Ishikawa (cell line): ENCODE measurements around the gene NOG.

Experiments
- CEBPB ChIP-seq: IDR thresholded peaks from 2 replicates; pipeline ENCODE4 v1.6.1; 2012
- CREB1 ChIP-seq: IDR thresholded peaks from 2 replicates; pipeline ENCODE4 v1.6.1; 2012; ENCODE audit warnings: low read depth
- EGR1 ChIP-seq: IDR thresholded peaks from 2 replicates; pipeline ENCODE4 v1.6.1; 2012
- EP300 ChIP-seq: IDR thresholded peaks from 2 replicates; pipeline ENCODE4 v1.6.1; 2012; ENCODE audit warnings: borderline replicate concordance
- FOXM1 ChIP-seq: IDR thresholded peaks from 2 replicates; pipeline ENCODE4 v1.6.1; 2012; ENCODE audit warnings: low read depth, borderline replicate concordance
- MAX ChIP-seq: IDR thresholded peaks from 2 replicates; pipeline ENCODE4 v1.6.1; 2012
- NFIC ChIP-seq: IDR thresholded peaks from 2 replicates; pipeline ENCODE4 v1.6.1; 2012
- RAD21 ChIP-seq: IDR thresholded peaks from 2 replicates; pipeline ENCODE4 v1.6.1; 2012; ENCODE audit warnings: low read depth
- REST ChIP-seq: IDR thresholded peaks from 2 replicates; pipeline ENCODE4 v1.6.1; 2012; ENCODE audit warnings: low read depth, mild to moderate bottlenecking
- TAF1 ChIP-seq: IDR thresholded peaks from 2 replicates; pipeline ENCODE4 v1.6.1; 2012; ENCODE audit warnings: low read depth, mild to moderate bottlenecking
- TCF12 ChIP-seq: IDR thresholded peaks from 2 replicates; pipeline ENCODE4 v1.6.1; 2012; ENCODE audit warnings: low read depth
- TEAD4 ChIP-seq: IDR thresholded peaks from 2 replicates; pipeline ENCODE4 v1.6.1; 2012
- USF1 ChIP-seq: IDR thresholded peaks from 2 replicates; pipeline ENCODE4 v1.6.1; 2012
- YY1 ChIP-seq: IDR thresholded peaks from 2 replicates; pipeline ENCODE4 v1.6.1; 2012; ENCODE audit warnings: low read depth
- ZBTB7A ChIP-seq: IDR thresholded peaks from 2 replicates; pipeline ENCODE4 v1.6.1; 2012; ENCODE audit warnings: low read depth

The NOG gene

GRCh38 chr17:56593646-56594319 is at the start of gene NOG:
TSS of gene NOG (plus strand) at chr17:56593699. CDS start at chr17:56594224, 525 bp downstream.
- peak; percentile 20; the same call in 1 of the 2 replicates for TF ChIP-seq MAX
- TF ChIP-seq NFIC: no peak

- TF ChIP-seq TCF12 (no peak), REST (no peak), CREB1 (no peak), CEBPB (no peak)
Observed at GRCh38 chr17:56545106-56545505, 48.4 kb upstream of the NOG start.

GRCh38 chr17:56545930-56546329 is 47.6 kb upstream of the NOG start:
- no peak for TF ChIP-seq ZBTB7A
- TF ChIP-seq TEAD4: no peak
- no peak for TF ChIP-seq CREB1
- TF ChIP-seq FOXM1: no peak
- TF ChIP-seq MAX: no peak
- TF ChIP-seq NFIC: no peak
- no peak for TF ChIP-seq EGR1
- TF ChIP-seq TCF12: no peak
- no peak for TF ChIP-seq YY1
- no peak for TF ChIP-seq USF1

GRCh38 chr17:56548661-56549060 is 44.8 kb upstream of the NOG start:
- TF ChIP-seq TAF1: no peak
- TF ChIP-seq YY1: no peak
- TF ChIP-seq CEBPB: no peak
- no peak for TF ChIP-seq EP300
- no peak for TF ChIP-seq NFIC
- no peak for TF ChIP-seq TEAD4
- no peak for TF ChIP-seq TCF12
- no peak for TF ChIP-seq USF1

GRCh38 chr17:56549501-56549900 is 44.0 kb upstream of the NOG start:
- TF ChIP-seq REST: no peak
- no peak for TF ChIP-seq CEBPB
- no peak for TF ChIP-seq ZBTB7A
- no peak for TF ChIP-seq NFIC
- TF ChIP-seq CREB1: no peak

GRCh38 chr17:56557682-56558081 is 35.8 kb upstream of the NOG start:
- TF ChIP-seq RAD21 (no peak), USF1 (no peak), CEBPB (no peak), ZBTB7A (no peak), YY1 (no peak), EGR1 (no peak), TEAD4 (no peak), MAX (no peak), NFIC (no peak), CREB1 (no peak), FOXM1 (no peak), TAF1 (no peak), EP300 (no peak), TCF12 (no peak), REST (no peak)
